ENCODE data around the gene MAP4K5.

Gene MAP4K5

GRCh38 chr14:50417853-50418252 lies 114.5 kb downstream of the MAP4K5 start:
- TF ChIP-seq EZH2 (optimal IDR thresholded peaks at IDR 0.05; ENCODE audit: low read depth, low read length) (no peak), EZH2phosphoT487 (IDR thresholded peaks at IDR 0.05; ENCODE audit: low read length) (no peak), CTCF (IDR thresholded peaks at IDR 0.05; ENCODE audit: low read length) (no peak)
- Histone ChIP-seq H3K27ac (ENCODE audit: low read length) (no peak overlapping the region), H3K4me3 (ENCODE audit: low read length) (no peak overlapping the region), H3K36me3 (replicated peaks; ENCODE audit: insufficient read depth, low read length) (no peaks in the 10 kb centered on the region), H4K20me1 (ENCODE audit: insufficient read depth, low read length) (no peaks in the 10 kb centered on the region), H3K9me2 (replicated peaks; ENCODE audit: insufficient read depth, low read length) (no peaks in the 10 kb centered on the region), H3F3A (ENCODE audit: insufficient read depth, low read length) (no peaks in the 10 kb centered on the region), H3K9ac (ENCODE audit: low read length) (no peak overlapping the region), H3K4me1 (ENCODE audit: low read length) (no peaks in the 10 kb centered on the region), H3K4me2 (ENCODE audit: low read depth, low read length) (no peak overlapping the region), H3K79me2 (ENCODE audit: low read length) (no peaks in the 10 kb centered on the region), H3K27me3 (replicated peaks; ENCODE audit: insufficient read depth, low read length) (no peaks in the 10 kb centered on the region), H2AFZ (ENCODE audit: low read length) (no peak overlapping the region), H3K9me3 (replicated peaks; ENCODE audit: insufficient read depth, low read length) (no peaks in the 10 kb centered on the region)
- no peak for DNase-seq

GRCh38 chr14:50410921-50411320 lies 121.4 kb downstream of the MAP4K5 start:
- no peak for DNase-seq
- Histone ChIP-seq H3K79me2 (ENCODE audit: low read length) (no peaks in the 10 kb centered on the region), H3K4me2 (ENCODE audit: low read depth, low read length) (no peak overlapping the region), H2AFZ (ENCODE audit: low read length) (no peak overlapping the region), H3K9me3 (replicated peaks; ENCODE audit: insufficient read depth, low read length) (no peaks in the 10 kb centered on the region), H3K27ac (ENCODE audit: low read length) (no peak overlapping the region), H4K20me1 (ENCODE audit: insufficient read depth, low read length) (no peaks in the 10 kb centered on the region), H3K4me1 (ENCODE audit: low read length) (no peaks in the 10 kb centered on the region), H3K27me3 (replicated peaks; ENCODE audit: insufficient read depth, low read length) (no peaks in the 10 kb centered on the region), H3K4me3 (ENCODE audit: low read length) (no peak overlapping the region), H3K9ac (ENCODE audit: low read length) (no peak overlapping the region), H3K36me3 (replicated peaks; ENCODE audit: insufficient read depth, low read length) (no peaks in the 10 kb centered on the region), H3F3A (ENCODE audit: insufficient read depth, low read length) (no peaks in the 10 kb centered on the region), H3K9me2 (replicated peaks; ENCODE audit: insufficient read depth, low read length) (no peaks in the 10 kb centered on the region)
- no peak for TF ChIP-seq CTCF (IDR thresholded peaks at IDR 0.05; ENCODE audit: low read length)
- no peak for TF ChIP-seq EZH2phosphoT487 (IDR thresholded peaks at IDR 0.05; ENCODE audit: low read length)
- no peak for TF ChIP-seq EZH2 (optimal IDR thresholded peaks at IDR 0.05; ENCODE audit: low read depth, low read length)

- Histone ChIP-seq H4K20me1 (ENCODE audit: insufficient read depth, low read length) (no peaks in the 10 kb centered on the region), H3K9me3 (replicated peaks; ENCODE audit: insufficient read depth, low read length) (no peaks in the 10 kb centered on the region), H3K27me3 (replicated peaks; ENCODE audit: insufficient read depth, low read length) (no peaks in the 10 kb centered on the region), H3K36me3 (replicated peaks; ENCODE audit: insufficient read depth, low read length) (no peaks in the 10 kb centered on the region), H3K4me2 (ENCODE audit: low read depth, low read length) (no peak overlapping the region), H3K9ac (ENCODE audit: low read length) (no peak overlapping the region), H3K27ac (ENCODE audit: low read length) (no peak overlapping the region), H2AFZ (ENCODE audit: low read length) (no peak overlapping the region), H3K4me1 (ENCODE audit: low read length) (no peaks in the 10 kb centered on the region), H3K79me2 (ENCODE audit: low read length) (no peaks in the 10 kb centered on the region), H3K9me2 (replicated peaks; ENCODE audit: insufficient read depth, low read length) (no peaks in the 10 kb centered on the region), H3F3A (ENCODE audit: insufficient read depth, low read length) (no peaks in the 10 kb centered on the region), H3K4me3 (ENCODE audit: low read length) (no peak overlapping the region)
- no peak for DNase-seq
- TF ChIP-seq EZH2 (optimal IDR thresholded peaks at IDR 0.05; ENCODE audit: low read depth, low read length), result no peak
- no peak for TF ChIP-seq EZH2phosphoT487 (IDR thresholded peaks at IDR 0.05; ENCODE audit: low read length)
- no peak for TF ChIP-seq CTCF (IDR thresholded peaks at IDR 0.05; ENCODE audit: low read length)
Observed at GRCh38 chr14:50410071-50410470, 122.3 kb downstream of the MAP4K5 start.
